Fibroblast of skin of left quadriceps (primary cell): ENCODE measurements around the gene PITPNM3.

Source experiments
- DNase-seq, 2 experiments: peaks; one replicate each; pipeline ENCODE4 v3.0.0-alpha.2; 2013; ENCODE audit warnings: low read depth in 2 of 2

The PITPNM3 gene

GRCh38 chr17:6551869-6552531 is 4.4 kb downstream of the PITPNM3 start:
- no peak for DNase-seq

GRCh38 chr17:6551356-6551755 is 5.0 kb downstream of the PITPNM3 start:
- DNase-seq, result no peak

- DNase-seq, result no peak
Observed at GRCh38 chr17:6549384-6550036, 6.8 kb downstream of the PITPNM3 start.

GRCh38 chr17:6548578-6549330 is 7.6 kb downstream of the PITPNM3 start:
- DNase-seq, result no peak

GRCh38 chr17:6548034-6548433 is 8.3 kb downstream of the PITPNM3 start:
- DNase-seq, result no peak

GRCh38 chr17:6547336-6547735 is 9.0 kb downstream of the PITPNM3 start:
- no peak for DNase-seq

- DNase-seq, result no peak
Observed at GRCh38 chr17:6546069-6546718, 10.2 kb downstream of the PITPNM3 start.

GRCh38 chr17:6545291-6545690 is 11.1 kb downstream of the PITPNM3 start:
- no peak for DNase-seq

GRCh38 chr17:6544011-6544370 is 12.4 kb downstream of the PITPNM3 start:
- no peak for DNase-seq

- no peak for DNase-seq
Observed at GRCh38 chr17:6543079-6544010, 13.0 kb downstream of the PITPNM3 start.

- DNase-seq, result no peak
Observed at GRCh38 chr17:6542577-6542976, 13.8 kb downstream of the PITPNM3 start.

- no peak for DNase-seq
Observed at GRCh38 chr17:6541886-6542285, 14.5 kb downstream of the PITPNM3 start.

GRCh38 chr17:6539871-6540270 is 16.5 kb downstream of the PITPNM3 start:
- no peak for DNase-seq

- DNase-seq, result no peak
Observed at GRCh38 chr17:6536566-6537065, 19.7 kb downstream of the PITPNM3 start.

GRCh38 chr17:6536053-6536452 is 20.3 kb downstream of the PITPNM3 start:
- no peak for DNase-seq

- no peak for DNase-seq
Observed at GRCh38 chr17:6534846-6535514, 21.4 kb downstream of the PITPNM3 start.

- no peak for DNase-seq
Observed at GRCh38 chr17:6532441-6532885, 23.9 kb downstream of the PITPNM3 start.

GRCh38 chr17:6531575-6531974 is 24.8 kb downstream of the PITPNM3 start:
- DNase-seq, result no peak

- no peak for DNase-seq
Observed at GRCh38 chr17:6530324-6530920, 25.9 kb downstream of the PITPNM3 start.

- DNase-seq, result no peak
Observed at GRCh38 chr17:6528557-6528956, 27.8 kb downstream of the PITPNM3 start.
